ENCODE results near the gene ARFGEF2. TPM values are rescaled to one million over a fixed set of nuclear protein-coding genes. Genes with fewer than 3 reads are reported as not detected.
"Not testable (repeated sequence)": the region's sequence is repeated elsewhere in the genome, so short reads cannot be mapped to it uniquely, and the experiment has no call there.

Gene ARFGEF2
- 28.2 and 30.3 TPM in 2 replicates for total RNA-seq (2014; rRNA removed; shearing (Covaris generic))

DNA sequence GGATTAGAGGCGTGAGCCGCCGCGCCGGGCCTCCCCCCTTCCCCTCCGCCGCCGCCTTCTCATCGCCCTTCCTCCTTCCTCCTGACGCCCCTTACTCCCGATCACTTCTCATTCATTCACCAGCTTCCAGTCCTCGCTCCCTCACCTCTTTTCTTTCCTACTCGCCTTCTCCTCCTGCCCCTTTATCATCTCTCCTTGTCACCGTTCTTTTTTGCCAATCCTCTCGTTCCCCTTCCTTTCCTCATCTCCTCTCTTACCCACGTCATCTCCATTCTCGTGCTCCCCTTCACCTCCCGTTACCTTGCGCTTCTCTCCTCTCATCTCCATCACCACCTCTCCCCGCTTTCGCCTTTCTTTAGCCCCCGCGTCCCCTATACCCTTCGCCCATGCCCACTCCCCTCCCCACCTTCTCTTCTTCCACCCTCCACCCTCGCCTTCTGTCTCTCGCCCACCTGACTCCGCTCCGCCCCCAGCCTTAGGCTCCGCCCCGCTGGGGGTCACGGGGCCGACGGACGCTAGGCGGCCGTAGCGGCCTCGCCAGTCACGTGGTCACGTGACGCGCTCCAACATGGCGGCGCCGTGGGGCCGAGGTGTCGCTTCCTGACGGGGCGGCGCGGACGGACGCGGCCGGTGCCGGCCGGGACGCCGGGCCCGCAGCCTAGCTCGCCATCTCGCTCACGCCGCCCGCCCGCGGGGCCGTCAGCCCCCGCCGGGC, at the start of gene ARFGEF2:
Gene ARFGEF2 (plus strand): TSS at position 544 of the 715 bp plus-strand sequence. CDS start 179 bp downstream, outside the sequence.
- peak; percentile 91 for DNase-seq (ENCODE audit: low read depth)

DNA sequence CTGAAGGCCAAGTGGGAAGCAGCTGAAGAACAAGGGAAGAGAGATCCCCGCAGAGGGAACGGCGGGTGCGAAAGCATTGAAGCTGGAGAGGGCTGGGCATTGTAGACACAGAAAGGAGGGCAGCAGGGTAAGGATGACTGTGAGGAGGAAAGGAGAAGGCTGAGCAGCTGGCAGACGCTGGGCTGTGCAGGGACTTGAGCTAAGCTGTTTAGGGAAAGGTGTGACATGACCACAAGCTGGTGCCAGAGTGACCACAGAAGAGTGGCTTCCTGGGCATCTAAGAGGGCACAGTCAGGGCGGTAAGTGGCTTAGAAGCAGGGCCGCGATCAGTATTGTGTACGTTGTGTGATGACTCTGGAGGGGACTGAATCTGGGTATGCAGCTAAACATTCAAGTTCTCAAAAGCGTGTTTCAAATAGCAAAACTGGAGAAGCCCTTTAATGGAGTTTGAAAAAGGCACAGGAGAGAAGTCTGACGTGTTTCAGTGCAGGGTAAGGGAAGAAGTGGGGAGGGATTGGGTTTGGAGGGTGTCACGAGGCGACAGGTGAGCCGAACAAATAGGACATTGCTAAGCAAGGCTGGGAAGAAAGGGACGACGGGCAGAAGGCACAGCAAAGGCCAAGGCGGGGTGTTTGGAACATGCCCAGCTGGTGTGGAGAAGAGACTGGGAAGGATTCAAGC, 46.1 kb upstream of the ARFGEF2 start:
- DNase-seq (ENCODE audit: low read depth), result no peak

DNA sequence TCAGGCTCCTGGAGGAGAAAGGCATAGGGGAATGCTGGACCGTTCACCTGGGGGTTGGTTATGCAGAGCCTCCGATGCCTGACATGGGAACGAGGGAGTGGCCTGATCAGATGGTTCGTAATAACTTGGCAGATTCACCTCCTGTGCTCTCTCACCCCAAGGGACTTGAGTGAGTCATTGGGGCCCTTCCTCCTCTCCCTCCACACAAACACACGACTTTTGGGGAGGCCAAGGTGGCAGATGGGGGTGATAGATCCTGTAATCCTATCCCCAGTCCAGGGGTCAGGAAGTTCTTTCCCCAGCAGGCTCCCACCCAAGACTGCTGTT, 45.6 kb upstream of the ARFGEF2 start:
- no peak for DNase-seq (ENCODE audit: low read depth)

DNA sequence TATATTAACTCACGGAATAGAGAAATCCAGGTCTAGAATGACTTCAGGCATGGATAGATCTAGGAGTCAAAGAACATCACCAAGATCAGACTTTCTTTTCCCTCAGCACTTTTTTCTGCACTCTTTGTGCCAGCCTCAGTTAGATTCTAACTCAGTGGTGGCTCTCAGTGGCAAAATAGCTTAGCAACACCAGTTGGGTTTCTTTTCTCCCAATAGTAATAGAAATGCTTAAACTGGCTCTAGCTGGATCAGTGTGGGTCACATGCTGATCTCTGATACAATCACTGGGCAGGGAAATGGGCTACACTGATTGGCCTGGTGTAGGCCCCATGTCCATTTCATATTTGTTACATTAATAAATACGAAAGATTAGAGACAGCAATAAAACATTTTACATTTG, 44.2 kb upstream of the ARFGEF2 start:
- DNase-seq (ENCODE audit: low read depth), result no peak

DNA sequence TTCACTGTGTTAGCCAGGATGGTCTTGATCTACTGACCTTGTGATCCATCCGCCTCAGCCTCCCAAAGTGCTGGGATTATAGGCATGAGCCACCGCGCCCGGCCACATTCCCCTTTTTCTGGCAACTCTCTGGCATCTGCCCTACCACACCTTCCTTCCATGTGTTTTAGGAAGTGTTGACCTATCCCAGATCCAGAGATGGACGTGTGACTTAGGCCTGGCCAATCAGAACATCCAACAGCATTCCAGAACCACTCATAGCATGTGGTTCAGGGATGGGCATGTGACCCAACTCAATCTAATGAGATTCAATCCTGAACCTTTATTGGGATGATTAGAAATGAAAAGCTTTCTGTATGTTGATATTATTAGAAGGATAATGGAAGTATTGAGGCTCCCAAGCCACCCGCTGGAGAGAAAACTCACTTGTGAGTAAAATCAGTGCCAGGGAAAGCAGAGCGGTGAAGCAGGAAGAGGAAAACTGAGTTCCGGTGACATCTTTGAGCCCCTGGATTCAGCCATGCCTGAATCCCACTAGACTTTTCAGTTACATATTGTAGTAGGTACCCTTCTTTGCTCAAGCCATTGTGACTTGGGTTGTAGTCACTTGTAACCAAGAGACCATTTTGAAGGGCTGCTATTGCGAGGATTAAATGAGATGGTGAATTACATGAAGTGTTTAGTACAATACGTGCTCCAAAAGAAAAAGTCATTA, 42.8 kb upstream of the ARFGEF2 start:
- DNase-seq (ENCODE audit: low read depth), result no peak

DNA sequence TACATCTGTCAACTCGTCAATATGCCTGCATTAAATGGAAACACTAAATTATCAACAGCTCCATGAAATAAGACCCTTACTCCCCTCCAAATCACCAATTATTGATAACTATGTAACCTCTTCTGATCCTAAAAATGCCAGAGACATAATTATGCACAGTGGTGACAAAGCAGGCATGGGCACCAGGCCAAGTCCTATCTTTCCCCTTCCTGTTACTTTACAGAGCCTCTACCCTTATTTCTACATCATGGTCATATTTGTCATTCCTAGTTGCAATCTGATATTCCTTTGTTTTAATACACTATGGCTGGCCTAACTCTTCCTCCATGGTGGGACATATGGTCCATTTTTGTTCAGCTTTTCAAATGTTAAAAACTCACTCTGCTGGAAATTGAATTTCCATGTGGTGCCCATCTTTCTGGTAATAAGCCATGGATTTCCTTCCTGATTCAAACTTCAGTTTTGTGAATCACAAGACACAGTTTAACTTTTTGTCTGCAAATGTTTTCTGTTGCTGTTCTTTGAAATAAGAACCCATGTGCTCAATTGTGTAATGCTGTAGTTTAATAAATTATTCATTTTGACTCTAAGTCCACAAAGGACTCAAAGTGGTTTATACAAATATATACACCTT, 41.8 kb upstream of the ARFGEF2 start:
- DNase-seq (ENCODE audit: low read depth), result no peak

DNA sequence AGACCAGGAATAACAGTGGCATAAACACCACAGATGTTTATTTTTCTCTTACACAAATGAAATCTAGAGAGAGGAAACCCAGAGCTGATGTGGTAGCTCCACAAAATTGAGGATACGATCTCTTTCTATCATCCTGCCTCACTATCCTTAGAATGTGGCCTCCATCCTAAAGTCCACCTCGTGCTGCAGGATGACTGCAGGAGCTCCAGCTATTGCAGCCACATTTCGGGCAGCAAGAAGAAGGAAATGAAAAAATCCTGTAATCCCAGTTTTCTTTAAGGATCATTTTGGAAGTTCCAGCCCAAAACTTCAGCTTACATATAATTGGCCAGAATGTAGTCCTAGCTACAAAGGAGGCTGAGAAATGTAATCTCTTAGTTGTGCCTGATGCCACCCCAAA, 41.2 kb upstream of the ARFGEF2 start:
- no peak for DNase-seq (ENCODE audit: low read depth)

DNA sequence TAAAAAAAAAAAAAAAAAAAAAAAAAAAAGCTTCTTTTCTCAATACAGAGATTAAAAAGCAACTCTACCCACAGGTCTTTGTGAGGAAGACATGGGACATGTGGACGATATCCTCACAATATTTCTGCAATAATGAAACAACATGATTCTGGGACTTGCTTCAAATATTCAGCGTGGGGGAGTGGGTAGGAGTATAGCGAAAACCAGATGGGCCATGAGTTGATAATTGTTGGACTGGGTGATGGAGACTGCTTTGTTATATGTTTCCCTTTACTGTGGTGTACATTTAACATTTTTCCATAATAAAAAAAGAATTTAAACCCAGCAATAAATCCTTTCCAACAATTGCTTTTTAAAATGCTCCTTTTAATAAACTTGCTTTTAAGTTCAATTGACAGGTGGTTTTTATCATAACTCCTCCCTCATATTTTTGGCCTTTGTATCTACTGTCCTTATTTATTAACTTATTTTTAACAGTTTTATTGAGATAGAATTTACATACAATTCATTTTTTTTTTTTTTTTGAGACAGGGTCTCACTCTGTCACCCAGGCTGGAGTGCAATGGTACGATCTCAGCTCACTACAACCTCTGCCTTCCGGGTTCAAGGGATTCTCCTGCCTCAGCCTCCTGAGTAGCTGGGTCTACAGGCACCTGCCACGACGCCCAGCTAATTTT, 40.4 kb upstream of the ARFGEF2 start:
- DNase-seq (ENCODE audit: low read depth), result no peak

DNA sequence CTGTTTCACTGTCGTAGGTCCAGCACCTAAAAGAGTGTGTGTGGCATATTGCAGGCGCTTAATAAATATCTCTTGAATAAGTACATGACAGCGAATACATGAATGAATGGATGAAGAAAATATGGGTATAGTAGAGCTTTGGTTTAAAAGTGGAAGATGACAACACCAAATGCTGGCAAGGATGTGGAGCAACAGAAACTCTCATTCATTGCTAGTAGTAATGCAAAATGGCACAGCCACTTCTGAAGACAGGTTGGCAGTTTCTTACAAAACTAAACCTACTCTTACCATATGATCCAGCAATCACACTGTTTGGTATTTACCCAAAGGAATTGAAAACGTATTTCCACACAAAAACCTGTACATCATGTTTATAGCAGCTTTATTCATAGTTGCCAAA, 36.3 kb upstream of the ARFGEF2 start:
- DNase-seq (ENCODE audit: low read depth), result no peak

DNA sequence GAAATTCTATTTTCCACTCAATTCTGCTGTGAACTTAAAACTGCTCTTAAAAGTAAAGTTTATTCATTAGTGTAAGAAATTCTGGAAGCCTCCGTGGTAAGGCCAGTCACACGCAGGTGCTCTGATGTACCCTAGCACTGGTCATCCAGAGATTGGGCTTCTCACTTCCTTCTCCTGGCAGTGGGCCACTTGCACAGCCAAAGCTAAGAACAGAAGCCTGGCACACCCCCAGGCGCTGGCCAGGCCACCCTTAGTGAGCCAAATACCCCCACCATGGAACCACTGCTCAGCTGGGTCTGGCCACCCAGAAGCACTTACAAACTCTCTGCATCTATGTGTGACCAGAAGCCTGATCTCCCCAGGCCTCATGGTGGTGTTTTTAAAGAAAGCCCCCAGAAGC, 35.3 kb upstream of the ARFGEF2 start:
- DNase-seq (ENCODE audit: low read depth), result no peak

DNA sequence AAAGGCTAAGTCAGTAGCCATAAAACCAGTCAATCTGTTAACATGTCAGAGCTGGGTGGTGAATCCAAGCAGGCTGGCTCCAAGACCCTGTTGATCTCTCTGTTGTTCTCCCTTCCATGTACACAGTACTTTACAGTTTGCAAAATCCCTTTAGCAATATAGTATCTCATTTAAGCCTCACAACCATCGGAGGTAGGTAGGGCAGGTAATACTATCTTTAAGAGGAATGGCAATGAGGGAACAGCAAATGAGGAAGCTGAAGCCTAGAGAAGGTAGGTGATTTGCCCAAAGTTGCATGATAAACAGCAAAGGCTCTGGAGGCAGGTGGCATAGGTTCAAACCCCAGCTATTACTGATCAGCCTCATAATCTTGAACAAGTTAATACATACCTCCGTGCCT, 34.7 kb upstream of the ARFGEF2 start:
- no peak for DNase-seq (ENCODE audit: low read depth)

DNA sequence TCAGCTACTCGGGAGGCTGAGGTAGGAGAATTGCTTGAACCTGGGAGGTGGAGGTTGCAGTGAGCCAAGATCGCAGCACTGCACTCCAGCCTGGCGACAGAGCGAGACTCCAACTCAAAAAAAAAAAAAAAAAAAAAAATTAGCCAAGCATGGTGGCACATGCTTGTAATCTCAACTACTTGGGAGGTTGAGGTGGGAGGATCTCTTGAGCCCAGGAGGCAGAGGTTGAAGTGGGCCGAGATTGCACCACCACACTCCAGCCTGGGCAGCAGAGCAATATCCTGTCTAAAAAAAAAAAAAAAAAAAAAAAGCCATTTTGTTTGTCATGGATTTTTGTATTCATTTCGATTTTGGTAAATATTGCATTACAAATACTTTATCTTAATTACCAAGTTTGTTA, 33.0 kb upstream of the ARFGEF2 start:
- DNase-seq (ENCODE audit: low read depth), result not testable (repeated sequence)

DNA sequence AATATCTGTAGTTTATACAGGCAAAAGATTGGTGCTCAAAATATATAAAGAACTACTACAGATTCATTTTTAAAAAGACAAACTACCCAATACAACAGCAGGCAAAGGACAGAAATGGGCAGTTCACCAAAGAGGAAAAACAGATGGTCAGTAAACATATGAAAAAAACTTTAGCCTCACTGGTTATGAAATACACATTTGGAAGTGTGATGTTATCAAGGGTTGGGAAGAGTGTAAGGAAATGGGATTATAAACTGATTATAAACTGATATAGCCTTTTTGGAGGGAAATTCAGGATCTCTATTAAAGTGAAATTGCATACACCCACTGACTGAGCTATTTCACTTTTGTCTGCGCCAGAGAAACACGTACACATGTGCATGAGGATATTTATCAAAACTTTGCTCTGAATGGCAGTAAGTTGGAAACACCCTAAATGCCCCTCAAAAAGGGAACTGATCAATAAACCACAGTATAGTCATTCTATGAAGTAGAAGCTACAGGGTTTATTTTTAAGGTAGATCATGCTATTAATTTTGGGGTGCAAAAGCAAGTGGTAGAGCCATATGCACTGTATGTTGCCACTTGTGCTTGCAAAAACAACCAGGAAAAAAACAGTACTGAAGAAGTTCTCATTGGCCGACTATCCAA, 32.2 kb upstream of the ARFGEF2 start:
- DNase-seq (ENCODE audit: low read depth), result no peak

DNA sequence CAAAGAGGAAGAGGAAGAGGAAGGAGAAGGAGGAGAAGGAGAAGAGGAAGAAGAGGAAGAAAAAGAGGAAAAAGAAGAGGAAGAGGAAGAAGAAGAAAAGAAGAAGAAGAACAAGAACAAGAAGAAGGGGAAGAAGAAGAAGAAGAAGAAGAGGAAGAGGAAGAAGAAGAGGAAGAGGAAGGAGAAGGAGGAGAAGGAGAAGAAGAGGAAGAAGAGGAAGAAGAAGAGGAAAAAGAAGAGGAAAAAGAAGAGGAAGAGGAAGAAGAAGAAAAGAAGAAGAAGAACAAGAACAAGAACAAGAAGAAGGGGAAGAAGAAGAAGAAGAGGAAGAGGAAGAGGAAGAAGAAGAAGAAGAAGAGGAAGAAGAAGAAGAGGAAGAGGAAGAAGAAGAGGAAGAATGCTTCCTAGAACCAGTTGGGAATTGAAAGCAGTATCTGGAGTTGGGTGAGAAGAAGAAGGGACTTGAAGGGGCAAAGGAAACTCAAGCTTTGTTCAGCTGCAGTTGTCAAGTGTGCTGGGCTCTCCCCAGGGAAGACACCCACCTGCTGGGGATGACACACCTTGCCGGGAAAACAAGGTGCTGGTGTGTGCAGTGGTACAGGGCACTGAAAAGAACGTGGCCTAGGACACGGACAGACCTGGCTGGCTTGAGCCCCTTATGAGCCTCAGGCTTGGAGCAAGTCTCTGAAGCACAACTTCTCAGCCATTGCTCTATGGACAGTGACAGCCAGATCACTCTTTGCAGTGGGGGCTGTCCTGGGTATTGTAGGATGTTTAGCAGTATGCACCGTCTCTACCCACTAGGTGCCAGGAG, 30.1 kb upstream of the ARFGEF2 start:
- no peak for DNase-seq (ENCODE audit: low read depth)

DNA sequence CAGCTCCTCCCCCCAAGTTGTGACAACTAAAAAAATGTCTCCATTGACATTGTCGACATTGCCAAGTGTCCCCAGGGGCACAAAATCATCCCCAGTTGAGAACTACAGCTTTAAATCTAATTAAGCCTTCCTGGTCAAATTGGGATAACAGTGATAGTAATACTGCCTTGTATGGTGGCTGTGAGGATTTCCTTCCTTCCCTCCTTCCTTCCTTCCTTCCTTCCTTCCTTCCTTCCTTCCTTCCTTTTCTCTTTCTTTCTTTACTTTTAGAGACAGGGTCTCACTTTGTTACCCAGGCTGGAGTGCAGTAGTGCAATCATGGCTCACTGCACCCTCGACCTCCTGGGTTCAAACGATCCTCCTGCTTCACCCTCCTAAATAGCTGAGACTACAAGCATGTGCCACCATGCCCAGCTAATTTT, 29.5 kb upstream of the ARFGEF2 start:
- DNase-seq (ENCODE audit: low read depth), result no peak

DNA sequence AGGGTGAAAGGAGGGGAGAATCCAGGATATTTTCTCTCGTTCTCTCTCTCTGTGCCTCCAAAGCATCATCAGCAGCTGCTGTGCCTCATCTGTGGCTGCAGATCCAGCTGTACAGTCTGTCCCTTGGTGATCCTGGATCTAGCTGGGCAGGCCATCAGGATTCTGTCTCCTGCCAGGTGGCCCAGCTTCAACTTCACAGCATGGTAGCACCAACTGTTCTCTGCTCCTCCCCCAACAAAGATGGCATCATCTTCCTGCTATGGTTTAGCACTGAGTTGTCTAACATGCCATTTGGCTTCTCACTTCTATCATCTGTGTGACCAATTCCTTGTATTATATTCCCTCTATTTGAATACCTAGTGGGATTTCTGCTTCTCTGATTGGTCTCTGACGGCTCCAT, 28.6 kb upstream of the ARFGEF2 start:
- no peak for DNase-seq (ENCODE audit: low read depth)

DNA sequence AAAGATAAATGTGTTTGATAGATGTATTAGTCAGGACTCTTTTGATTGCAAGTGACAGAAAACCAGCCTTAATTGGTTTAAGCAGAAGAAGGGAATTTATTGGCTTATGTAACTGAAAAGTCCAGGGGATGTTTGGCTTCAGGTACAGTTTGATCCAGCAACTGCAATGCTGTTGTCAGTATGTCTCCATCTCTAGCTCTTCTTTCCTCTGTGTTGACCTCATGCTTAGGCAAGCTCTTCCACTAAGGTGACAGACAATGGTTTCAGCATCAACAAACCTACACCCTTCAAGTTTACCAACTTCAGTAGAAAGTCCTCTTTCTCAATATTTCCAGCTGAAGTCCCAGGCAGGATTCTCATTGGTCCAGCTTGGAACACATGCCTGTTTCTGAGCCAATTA, 28.1 kb upstream of the ARFGEF2 start:
- no peak for DNase-seq (ENCODE audit: low read depth)

DNA sequence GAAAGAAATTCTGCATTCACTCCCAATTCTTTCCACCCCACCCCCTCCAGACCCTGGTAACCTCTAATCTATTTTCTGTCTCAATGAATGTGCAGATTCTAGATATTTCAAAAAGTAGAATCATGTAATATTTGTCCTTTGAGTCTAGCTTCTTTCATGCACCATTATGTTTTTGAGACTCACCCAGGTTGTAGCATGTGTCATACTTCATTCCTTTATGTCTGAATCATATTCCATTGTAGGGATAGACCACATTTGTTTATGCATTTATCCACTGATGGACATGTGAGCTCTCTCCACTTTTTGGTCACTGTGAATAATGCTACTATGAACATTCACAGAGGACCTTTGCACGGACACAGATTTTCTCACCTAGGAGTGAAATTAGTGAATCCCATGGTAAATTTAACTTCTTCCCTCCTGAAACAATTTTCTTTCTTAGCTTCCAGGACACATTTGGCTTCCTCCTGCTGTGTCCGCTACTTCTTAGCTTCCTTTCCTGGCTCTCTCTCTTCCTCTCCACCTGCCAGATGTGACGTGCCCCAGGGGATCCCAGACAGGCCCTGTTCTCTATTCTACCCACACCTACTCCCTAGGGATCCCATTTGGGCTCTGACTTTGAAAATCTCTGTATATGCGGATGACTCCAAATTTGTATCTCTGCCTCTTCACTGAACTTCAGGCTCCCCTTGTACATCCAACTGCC, 24.1 kb upstream of the ARFGEF2 start:
- peak; percentile 87 for DNase-seq (ENCODE audit: low read depth)

DNA sequence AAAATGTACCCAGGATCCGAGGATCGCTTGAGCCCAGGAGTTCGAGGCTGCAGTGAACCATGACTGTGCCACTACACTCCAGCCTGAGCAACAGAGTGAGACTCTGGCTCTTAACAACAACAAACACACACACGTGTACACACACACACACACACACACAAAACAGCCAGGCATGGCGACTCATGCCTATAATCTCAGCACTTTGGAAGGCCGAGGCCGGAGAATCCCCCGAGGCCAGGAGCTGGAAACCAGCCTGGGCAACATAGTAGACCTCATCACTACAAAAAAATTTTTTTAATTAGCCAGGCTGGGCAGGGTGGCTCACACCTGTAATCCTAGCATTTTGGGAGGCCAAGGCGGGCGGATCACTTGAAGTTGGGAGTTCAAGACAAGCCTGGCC, 23.3 kb upstream of the ARFGEF2 start:
- peak; percentile 66 for DNase-seq (ENCODE audit: low read depth)
